HEK293 (cell line): ENCODE data around the gene ZNF780B.

Experiments used
- CTCF ChIA-PET: fragments of 350-600 bp; formaldehyde crosslinking; extraction: SDS; loops from one replicate; lab custom pipeline; 2021; ENCODE audit warnings: antibody characterized with exemption; lab: Yijun Ruan, JAX
- POLR2A ChIA-PET: fragments of 300-600 bp; formaldehyde crosslinking; extraction: SDS; loops from one replicate; lab custom pipeline; 2020; ENCODE audit warnings: antibody characterized with exemption, inconsistent platforms; lab: Yijun Ruan, JAX
- H3K27ac ChIP-seq: fragments of 200-500 bp; sonication (Bioruptor generic); 2 replicates; pipeline ENCODE4 v1.5.1; 2014; ENCODE audit warnings: low read depth, low read length, control low read depth, inconsistent platforms; ENCODE audit errors: extremely low read depth
- H3K36me3 ChIP-seq, 2 experiments: fragments of 200-500 bp in 1 of 2; sonication (Bioruptor generic) in 1 of 2; 1 replicate in 1 of 2; 2 replicates in 1 of 2; pipeline ENCODE4 v1.5.1; 2014 to 2017; ENCODE audit warnings: inconsistent platforms in 2 of 2, low read length in 2 of 2; ENCODE audit not compliant: control insufficient read depth in 2 of 2, insufficient read depth in 1 of 2
- H3K4me1 ChIP-seq: fragments of 200-500 bp; sonication (Bioruptor generic); 2 replicates; pipeline ENCODE4 v1.5.1; 2014; ENCODE audit warnings: mild to moderate bottlenecking, low read length, inconsistent platforms; ENCODE audit not compliant: control insufficient read depth, insufficient read depth
- H3K4me3 ChIP-seq: 2 replicates; pipeline ENCODE4 v1.5.1; 2011; ENCODE audit warnings: low read depth, mild to moderate bottlenecking, control low read depth, low read length, moderate library complexity
- H3K9me3 ChIP-seq: fragments of 200-500 bp; sonication (Bioruptor generic); 2 replicates; pipeline ENCODE4 v1.5.1; 2014; ENCODE audit warnings: low read depth, low read length, inconsistent platforms; ENCODE audit not compliant: control insufficient read depth, insufficient read depth
- KLF1 ChIP-seq: fragments of 450-650 bp; formaldehyde crosslinking; IDR thresholded peaks from 2 replicates; pipeline ENCODE4 v1.5.1; 2016; ENCODE audit warnings: missing biosample characterization, missing genetic modification characterization
- OSR2 ChIP-seq: fragments of 450-650 bp; formaldehyde crosslinking; IDR thresholded peaks from 2 replicates; pipeline ENCODE4 v1.5.1; 2016; ENCODE audit warnings: missing biosample characterization, missing genetic modification characterization
- PRDM4 ChIP-seq: fragments of 450-650 bp; formaldehyde crosslinking; IDR thresholded peaks from 2 replicates; pipeline ENCODE4 v1.5.1; 2017; ENCODE audit warnings: missing biosample characterization, missing genetic modification characterization
- REST ChIP-seq: fragments of 450-650 bp; formaldehyde crosslinking; IDR thresholded peaks from 2 replicates; pipeline ENCODE4 v1.5.1; 2016; ENCODE audit warnings: missing biosample characterization, missing genetic modification characterization
- ZBTB44 ChIP-seq: fragments of 450-650 bp; IDR thresholded peaks from 2 replicates; pipeline ENCODE4 v1.5.1; 2018; ENCODE audit warnings: missing biosample characterization, mild to moderate bottlenecking, missing genetic modification characterization
- ZBTB48 ChIP-seq: fragments of 450-650 bp; formaldehyde crosslinking; IDR thresholded peaks from 2 replicates; pipeline ENCODE4 v1.5.1; 2016; ENCODE audit warnings: missing biosample characterization, missing genetic modification characterization
- ZBTB7A ChIP-seq: fragments of 450-650 bp; formaldehyde crosslinking; IDR thresholded peaks from 2 replicates; pipeline ENCODE4 v1.5.1; 2016; ENCODE audit warnings: low read depth, missing biosample characterization, missing genetic modification characterization
- ZNF169 ChIP-seq: fragments of 450-650 bp; formaldehyde crosslinking; IDR thresholded peaks from 2 replicates; pipeline ENCODE4 v1.5.1; 2016; ENCODE audit warnings: missing biosample characterization, missing genetic modification characterization
- ZNF211 ChIP-seq: fragments of 450-650 bp; formaldehyde crosslinking; IDR thresholded peaks from 2 replicates; pipeline ENCODE4 v1.5.1; 2016; ENCODE audit warnings: low read depth, missing biosample characterization, missing genetic modification characterization
- ZNF239 ChIP-seq: fragments of 450-650 bp; formaldehyde crosslinking; IDR thresholded peaks from 2 replicates; pipeline ENCODE4 v1.5.1; 2016; ENCODE audit warnings: missing biosample characterization, missing genetic modification characterization
- ZNF585B ChIP-seq: fragments of 450-650 bp; formaldehyde crosslinking; IDR thresholded peaks from 2 replicates; pipeline ENCODE4 v1.5.1; 2016; ENCODE audit warnings: missing biosample characterization, missing genetic modification characterization
- ZNF658 ChIP-seq: fragments of 450-650 bp; formaldehyde crosslinking; IDR thresholded peaks from 2 replicates; pipeline ENCODE4; 2016; ENCODE audit warnings: missing biosample characterization, missing genetic modification characterization
- ZNF785 ChIP-seq: fragments of 450-650 bp; formaldehyde crosslinking; IDR thresholded peaks from 2 replicates; pipeline ENCODE4 v1.5.1; 2016; ENCODE audit warnings: missing biosample characterization, missing genetic modification characterization
- ZNF830 ChIP-seq: fragments of 450-650 bp; IDR thresholded peaks from 2 replicates; pipeline ENCODE4 v1.5.0; 2018; ENCODE audit warnings: missing biosample characterization, missing genetic modification characterization, low read depth, mild to moderate bottlenecking, moderate library complexity
- TF ChIP-seq, protein P1 (sequence below): fragments of 450-650 bp; formaldehyde crosslinking; IDR thresholded peaks from 2 replicates; pipeline ENCODE4 v1.5.1; 2016; ENCODE audit warnings: missing biosample characterization, missing genetic modification characterization, borderline replicate concordance
- TF ChIP-seq, protein P2 (sequence below): fragments of 450-650 bp; IDR thresholded peaks from 2 replicates; pipeline ENCODE4 v1.5.1; 2018; ENCODE audit warnings: missing biosample characterization, missing genetic modification characterization
- TF ChIP-seq, protein P3 (sequence below): fragments of 450-650 bp; formaldehyde crosslinking; IDR thresholded peaks from 2 replicates; pipeline ENCODE4 v1.5.1; 2016; ENCODE audit warnings: missing biosample characterization, missing genetic modification characterization

The ZNF780B gene

DNA sequence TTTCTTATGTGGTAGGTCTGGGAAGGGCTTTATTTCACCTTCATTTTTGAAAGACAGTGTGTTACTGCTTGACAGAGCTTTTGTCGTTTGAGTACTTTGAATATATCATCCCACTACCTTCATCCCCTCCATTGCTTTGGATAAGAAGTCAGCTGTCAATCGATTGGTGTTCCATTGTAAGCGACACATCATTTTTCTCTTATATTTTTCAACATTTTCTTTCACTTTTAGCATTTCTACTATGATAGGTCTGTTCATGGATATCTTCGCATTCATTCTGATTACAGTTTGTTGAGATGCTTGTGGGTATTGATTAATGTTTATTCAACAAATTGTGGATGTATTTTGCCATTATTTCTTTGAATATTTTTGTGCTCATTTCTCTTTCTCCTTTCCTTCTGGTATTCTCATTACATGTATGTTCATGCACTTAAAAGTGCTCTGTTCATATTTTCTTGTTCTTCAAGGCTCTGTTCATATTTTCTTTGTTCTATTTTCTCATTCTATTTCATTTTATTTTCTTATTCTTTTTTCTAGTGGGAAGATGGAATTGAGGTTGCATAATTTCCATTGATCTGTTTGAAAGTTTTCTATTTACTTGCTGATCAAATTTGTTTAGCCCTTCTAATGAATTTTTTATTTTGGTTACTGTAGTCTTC, 30.0 kb downstream of the ZNF780B start (continued):
- no peak; the same call in 1 of the 2 replicates for TF ChIP-seq REST (tag by site-specific recombination)
- no peak for TF ChIP-seq PRDM4 (tag by site-specific recombination)
- TF ChIP-seq ZBTB48 (tag by site-specific recombination), result no peak
- TF ChIP-seq KLF1 (tag by site-specific recombination), result no peak
- no peak for TF ChIP-seq ZNF169
- no peak for TF ChIP-seq ZNF239 (tag by site-specific recombination)
- TF ChIP-seq ZNF211 (tag by site-specific recombination), result 0 out of 2 replicates have a peak, but pooled peaks have one; percentile 10
- TF ChIP-seq, all 188 proteins: peak for 6

DNA sequence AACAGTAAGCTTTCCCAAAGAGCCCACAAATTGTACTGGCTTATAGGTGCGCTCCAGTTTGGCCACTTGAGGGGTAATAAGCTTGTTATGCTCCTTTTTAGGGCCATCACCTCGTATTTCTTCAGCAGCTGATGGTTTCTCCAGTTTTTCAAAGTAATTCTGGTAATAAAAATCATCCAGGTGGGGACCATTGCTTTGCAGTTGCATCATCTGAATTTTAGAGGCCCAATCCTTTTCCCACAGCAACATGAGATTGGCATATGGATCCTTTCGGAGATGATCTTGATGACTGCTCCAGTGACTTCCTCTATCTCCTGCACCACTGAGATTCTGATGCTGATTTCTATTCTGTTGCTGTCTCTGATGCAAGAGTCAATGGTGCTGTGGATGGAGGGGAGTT, 32.1 kb downstream of the ZNF780B start:
- Histone ChIP-seq H3K36me3 (peaks cover 0 to 5% of the 10 kb centered on the region in 2 experiments; a peak in 1 of 3 replicates), H3K9me3 (peaks cover 57% of the 10 kb centered on the region), H3K27ac (no peak overlapping the region), H3K4me1 (no peaks in the 10 kb centered on the region), H3K4me3 (no peak overlapping the region)
- POLR2A ChIA-PET, result interaction anchor here (1.3 kb wide), 1 partner anchor 34 kb away, joined by 3 read pairs; no protein-coding TSS in a partner anchor
- CTCF ChIA-PET, result interaction anchor here (1.1 kb wide), 1 partner anchor 584 kb away, joined by 3 read pairs; no protein-coding TSS in a partner anchor
- no peak for TF ChIP-seq ZBTB44 (tag by site-specific recombination)
- TF ChIP-seq ZNF830 (tag by site-specific recombination), result no peak
- TF ChIP-seq ZNF585B, result no peak
- TF ChIP-seq ZNF658 (tag by site-specific recombination), result no peak
- no peak for TF ChIP-seq ZNF785
- TF ChIP-seq, protein P1, sequence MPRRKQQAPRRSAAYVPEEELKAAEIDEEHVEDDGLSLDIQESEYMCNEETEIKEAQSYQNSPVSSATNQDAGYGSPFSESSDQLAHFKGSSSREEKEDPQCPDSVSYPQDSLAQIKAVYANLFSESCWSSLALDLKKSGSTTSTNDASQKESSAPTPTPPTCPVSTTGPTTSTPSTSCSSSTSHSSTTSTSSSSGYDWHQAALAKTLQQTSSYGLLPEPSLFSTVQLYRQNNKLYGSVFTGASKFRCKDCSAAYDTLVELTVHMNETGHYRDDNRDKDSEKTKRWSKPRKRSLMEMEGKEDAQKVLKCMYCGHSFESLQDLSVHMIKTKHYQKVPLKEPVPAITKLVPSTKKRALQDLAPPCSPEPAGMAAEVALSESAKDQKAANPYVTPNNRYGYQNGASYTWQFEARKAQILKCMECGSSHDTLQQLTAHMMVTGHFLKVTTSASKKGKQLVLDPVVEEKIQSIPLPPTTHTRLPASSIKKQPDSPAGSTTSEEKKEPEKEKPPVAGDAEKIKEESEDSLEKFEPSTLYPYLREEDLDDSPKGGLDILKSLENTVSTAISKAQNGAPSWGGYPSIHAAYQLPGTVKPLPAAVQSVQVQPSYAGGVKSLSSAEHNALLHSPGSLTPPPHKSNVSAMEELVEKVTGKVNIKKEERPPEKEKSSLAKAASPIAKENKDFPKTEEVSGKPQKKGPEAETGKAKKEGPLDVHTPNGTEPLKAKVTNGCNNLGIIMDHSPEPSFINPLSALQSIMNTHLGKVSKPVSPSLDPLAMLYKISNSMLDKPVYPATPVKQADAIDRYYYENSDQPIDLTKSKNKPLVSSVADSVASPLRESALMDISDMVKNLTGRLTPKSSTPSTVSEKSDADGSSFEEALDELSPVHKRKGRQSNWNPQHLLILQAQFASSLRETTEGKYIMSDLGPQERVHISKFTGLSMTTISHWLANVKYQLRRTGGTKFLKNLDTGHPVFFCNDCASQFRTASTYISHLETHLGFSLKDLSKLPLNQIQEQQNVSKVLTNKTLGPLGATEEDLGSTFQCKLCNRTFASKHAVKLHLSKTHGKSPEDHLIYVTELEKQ (tag by site-specific recombination), result no peak
- TF ChIP-seq, protein P2, sequence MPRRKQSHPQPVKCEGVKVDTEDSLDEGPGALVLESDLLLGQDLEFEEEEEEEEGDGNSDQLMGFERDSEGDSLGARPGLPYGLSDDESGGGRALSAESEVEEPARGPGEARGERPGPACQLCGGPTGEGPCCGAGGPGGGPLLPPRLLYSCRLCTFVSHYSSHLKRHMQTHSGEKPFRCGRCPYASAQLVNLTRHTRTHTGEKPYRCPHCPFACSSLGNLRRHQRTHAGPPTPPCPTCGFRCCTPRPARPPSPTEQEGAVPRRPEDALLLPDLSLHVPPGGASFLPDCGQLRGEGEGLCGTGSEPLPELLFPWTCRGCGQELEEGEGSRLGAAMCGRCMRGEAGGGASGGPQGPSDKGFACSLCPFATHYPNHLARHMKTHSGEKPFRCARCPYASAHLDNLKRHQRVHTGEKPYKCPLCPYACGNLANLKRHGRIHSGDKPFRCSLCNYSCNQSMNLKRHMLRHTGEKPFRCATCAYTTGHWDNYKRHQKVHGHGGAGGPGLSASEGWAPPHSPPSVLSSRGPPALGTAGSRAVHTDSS (tag by site-specific recombination), result no peak
- TF ChIP-seq OSR2 (tag by site-specific recombination), result no peak
- TF ChIP-seq, protein P3, sequence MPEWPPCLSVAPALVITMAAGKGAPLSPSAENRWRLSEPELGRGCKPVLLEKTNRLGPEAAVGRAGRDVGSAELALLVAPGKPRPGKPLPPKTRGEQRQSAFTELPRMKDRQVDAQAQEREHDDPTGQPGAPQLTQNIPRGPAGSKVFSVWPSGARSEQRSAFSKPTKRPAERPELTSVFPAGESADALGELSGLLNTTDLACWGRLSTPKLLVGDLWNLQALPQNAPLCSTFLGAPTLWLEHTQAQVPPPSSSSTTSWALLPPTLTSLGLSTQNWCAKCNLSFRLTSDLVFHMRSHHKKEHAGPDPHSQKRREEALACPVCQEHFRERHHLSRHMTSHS, result no peak
- TF ChIP-seq ZBTB7A (tag by site-specific recombination), result no peak
